Measurements from ENCODE around the gene GTF2H1. TPM values are rescaled to one million over a fixed set of nuclear protein-coding genes. Genes with fewer than 3 reads are reported as not detected.

The GTF2H1 gene
- total and polyA plus RNA-seq, 9 of the 15 experiments (the other 6 are each of a cell fraction or from before 2014, with no cell fraction given), result 56.9 to 126 (median 92.1) TPM

GRCh38 chr11:18364495-18365073 lies 42.2 kb downstream of the GTF2H1 start (continued):
- TF ChIP-seq ZNF318 (IDR thresholded peaks at IDR 0.05; ENCODE audit: borderline replicate concordance in 1 of 2, low read depth in 1 of 2) (no peak), KAT2B (IDR thresholded peaks at IDR 0.05; ENCODE audit: low read depth, low read length) (no peak), ZNF316 (IDR thresholded peaks at IDR 0.05) (peak; percentile 80), POLR3G (IDR thresholded peaks at IDR 0.05; ENCODE audit: extremely low read depth, insufficient read length, insufficient replicate concordance) (no peak), MED1 (CRISPR knock-in tag; IDR thresholded peaks at IDR 0.05; ENCODE audit: borderline replicate concordance) (no peak), TSC22D4 (tag; IDR thresholded peaks at IDR 0.05) (no peak), ETS1 (conservative IDR thresholded peaks at IDR 0.05; ENCODE audit: control insufficient read depth, low read depth, low read length) (no peak), CCNT2 (IDR thresholded peaks at IDR 0.05; ENCODE audit: borderline replicate concordance, extremely low read depth, insufficient read length, low read depth, low read length) (no peak), RAD21 (CRISPR knock-in tag; conservative IDR thresholded peaks at IDR 0.05 in 1 of 2, IDR thresholded peaks at IDR 0.05 in 1 of 2) (no peak), ZNF592 (IDR thresholded peaks at IDR 0.05) (no peak), CBFB (CRISPR knock-in tag; IDR thresholded peaks at IDR 0.05) (no peak)

Data from K562 (cell line).